ENCODE measurements around the gene HOXD4.

HOXD4 gene

DNA sequence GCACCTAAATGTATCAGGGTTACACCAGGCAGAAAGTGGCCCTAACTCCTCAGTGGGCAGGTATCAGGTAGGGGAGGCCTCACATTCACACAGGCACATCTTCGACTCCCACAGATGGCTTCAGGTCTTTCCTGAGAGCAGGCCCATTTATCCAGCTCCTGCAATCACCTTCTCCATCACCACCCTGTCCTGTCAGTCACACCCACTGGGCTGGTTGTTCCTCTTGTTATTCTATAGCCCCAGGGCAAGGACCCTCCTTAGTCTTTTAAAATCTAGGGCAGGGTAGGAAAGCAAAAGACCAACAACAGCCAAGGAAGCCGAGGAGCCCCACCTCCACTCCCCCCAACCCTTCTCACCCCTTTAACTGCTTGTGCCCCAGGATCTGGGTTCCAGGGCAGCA, 9.1 kb upstream of the HOXD4 start:
- no peak for DNase-seq

DNA sequence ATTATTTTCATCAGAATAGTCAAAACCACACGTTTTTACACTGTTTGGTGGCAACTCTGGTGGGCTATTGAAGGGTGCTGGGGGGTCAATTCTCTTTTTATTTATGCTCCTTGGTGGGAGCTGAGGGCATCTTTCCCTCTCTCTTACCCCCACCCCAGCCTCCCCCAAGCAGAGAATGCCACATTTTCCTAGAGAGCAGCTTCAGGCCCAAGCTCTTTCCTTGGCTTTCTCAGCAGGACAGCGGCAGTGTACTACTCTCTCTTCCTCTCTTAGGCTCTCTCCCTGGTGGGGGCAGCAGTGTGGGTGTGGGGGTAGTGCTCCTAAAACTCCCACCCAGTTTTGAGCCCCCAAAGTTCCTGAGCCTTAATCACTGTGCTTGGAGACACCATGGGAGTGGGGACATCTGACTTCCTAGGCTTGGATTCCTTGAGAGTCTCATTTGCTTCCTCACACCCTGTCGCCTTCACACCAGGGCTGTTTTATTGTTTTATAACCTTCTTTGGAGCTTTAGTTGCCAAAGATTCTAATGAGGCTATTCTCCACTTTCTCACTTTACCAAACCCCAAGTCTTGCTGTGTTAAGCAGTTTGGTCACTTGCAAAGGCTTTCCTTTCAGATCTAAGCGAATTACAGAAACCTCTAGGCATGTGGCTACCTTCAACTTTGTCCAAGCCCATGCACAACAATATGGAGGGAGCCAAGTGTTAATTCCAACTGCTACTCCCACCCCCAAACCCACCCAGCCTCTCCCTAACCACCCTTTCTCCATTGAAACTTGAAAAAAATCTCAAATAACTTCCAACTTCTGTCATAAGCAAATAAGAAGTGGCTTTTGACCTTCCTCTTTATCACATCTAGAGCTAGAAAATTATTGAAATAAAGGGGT, 6.0 kb upstream of the HOXD4 start:
- no peak for DNase-seq

DNA sequence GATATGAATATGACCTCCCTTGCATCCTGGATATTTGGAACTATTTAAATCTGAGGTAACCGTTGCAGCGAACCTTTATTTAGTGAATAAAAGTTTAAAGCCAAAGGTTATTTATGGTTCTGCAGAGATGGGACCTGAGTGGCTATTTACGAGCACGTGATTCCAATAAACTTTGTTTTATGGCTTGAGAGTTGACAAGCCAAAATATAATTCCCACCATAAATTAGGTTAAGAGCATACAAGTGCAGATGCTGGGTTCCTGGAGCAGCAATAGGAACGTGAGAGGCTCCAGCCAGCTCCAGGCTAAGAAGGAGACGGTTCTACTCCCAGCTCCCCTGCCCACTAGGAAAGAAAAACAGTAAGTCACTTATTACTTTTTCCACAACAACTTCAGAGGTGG, 5.2 kb upstream of the HOXD4 start:
- no peak for DNase-seq

DNA sequence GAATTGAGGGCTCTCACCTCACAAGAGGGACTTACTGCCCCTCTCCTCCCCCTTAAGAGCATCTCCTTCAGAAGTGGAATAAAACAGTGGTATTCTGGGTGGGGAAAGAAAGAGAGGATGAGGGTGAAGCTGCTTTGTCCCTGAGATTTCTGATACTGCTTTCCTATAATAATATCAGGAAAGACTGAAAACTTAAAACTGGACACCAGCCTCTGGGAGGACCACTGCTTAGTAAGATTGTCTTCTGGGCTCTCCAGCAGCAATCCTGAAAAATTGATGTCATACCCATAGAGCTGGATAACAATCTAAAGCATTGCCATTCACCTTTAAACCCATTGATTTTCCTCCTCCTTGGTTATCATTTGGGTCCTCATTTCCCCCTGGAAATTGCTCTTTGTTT, 4.7 kb upstream of the HOXD4 start:
- DNase-seq = no peak

DNA sequence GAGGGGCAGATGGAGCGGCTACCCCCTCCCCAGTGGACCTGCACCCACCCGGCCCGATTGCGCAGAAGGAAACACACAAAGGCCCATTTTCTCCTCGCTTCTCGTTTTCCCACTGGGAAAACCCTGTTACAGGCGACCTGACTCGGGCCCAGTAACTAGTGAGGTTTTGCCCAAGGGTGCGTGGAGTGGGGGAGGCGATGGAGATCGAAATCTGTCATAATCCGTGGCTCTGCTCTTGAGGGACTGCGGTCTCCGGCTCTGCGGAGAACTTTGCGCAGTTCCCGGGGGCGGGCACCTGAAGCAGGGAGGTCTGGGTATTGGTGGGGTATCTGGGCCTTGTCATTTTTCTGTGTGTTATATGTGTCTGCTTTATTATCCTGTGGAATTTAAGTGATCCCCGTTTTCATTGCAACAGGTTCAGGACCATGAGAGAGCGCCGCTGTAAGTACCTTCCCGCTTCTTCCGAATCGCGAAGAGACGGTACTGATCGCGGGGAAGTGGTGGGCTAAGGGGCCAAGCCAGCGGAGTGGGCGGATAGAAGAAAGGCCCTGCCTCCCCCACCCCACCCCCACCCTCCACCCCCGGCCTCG, 4.0 kb upstream of the HOXD4 start:
- no peak for DNase-seq

DNA sequence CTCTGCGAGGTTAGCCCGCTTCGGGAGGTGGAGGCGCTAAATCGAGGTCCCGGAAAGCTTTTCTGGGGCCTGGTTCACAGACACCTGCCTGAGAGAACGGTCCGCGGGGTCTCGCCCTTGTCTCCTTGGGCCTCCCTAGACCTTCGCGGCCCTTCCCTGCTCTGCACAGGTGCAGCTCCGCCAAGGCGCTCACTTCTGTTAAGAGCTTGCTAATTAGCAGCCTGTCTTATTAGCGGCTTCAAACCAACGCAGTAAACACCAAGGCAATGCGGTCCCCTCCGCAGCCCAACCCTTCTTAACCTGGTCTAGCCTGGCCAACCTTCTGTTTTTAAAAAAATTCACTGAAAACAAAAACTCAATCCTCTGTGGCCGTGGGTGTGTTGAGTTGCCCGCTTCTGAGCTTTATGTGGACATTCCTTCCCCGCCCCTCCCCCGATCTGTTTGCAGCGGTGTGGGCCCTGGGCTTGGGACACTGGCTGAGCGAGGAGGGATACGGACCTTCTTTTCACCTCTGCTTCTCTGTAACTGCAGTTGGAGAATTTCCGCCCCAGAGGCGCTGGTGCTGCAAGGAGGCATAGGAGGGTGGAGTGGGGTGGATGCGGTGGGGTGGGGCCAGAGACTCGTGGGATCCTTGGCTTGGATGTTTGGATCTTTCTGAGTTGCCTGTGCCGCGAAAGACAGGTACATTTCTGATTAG, 3.4 kb upstream of the HOXD4 start:
- peak; percentile 43 for DNase-seq

DNA sequence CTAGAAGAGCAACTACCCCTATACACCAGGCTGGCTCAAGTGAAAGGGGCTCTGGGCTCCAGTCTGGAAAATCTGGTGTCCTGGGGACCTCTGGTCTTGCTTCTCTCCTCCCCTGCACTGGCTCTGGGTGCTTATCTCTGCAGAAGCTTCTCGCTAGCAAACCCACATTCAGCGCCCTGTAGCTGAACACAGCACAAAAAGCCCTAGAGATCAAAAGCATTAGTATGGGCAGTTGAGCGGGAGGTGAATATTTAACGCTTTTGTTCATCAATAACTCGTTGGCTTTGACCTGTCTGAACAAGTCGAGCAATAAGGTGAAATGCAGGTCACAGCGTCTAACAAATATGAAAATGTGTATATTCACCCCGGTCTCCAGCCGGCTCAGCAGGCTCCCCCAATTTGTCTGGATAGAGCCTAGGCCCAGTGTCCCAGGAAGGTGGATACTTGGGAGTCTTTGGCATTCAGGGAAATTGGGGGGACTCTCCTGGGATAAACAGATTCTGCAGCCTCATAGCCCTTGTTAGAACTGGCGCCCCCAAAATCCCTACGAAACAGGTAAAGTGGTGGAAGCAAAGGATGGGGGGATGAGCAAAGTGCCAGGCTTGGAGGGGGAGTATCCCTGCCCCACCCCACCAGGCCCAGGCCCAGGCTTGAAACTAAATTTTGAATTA, 2.5 kb upstream of the HOXD4 start:
- peak; percentile 53 for DNase-seq

DNA sequence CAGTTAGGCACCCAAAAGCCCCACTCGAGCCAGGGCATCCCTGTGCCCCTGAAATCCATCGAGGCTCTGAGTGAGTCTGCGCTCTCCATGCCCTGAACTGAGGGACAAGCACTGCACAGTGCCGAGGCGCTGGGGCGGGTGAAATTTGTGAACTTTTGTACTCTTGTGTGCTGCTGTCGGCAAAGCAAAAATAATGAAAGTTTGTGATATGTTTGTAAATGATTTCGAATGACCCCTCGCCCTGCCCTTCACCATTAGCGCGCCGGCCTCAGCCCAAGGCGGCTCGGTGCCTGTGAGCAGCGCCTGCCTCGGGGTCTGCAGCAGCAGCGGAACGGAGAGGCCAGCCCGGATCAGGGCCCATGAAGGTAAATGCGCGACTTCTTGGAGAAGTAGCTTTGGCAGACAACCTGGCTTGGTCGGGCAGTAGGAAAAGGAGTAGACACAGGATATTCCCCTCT, 1.8 kb upstream of the HOXD4 start:
- peak; percentile 65 for DNase-seq

DNA sequence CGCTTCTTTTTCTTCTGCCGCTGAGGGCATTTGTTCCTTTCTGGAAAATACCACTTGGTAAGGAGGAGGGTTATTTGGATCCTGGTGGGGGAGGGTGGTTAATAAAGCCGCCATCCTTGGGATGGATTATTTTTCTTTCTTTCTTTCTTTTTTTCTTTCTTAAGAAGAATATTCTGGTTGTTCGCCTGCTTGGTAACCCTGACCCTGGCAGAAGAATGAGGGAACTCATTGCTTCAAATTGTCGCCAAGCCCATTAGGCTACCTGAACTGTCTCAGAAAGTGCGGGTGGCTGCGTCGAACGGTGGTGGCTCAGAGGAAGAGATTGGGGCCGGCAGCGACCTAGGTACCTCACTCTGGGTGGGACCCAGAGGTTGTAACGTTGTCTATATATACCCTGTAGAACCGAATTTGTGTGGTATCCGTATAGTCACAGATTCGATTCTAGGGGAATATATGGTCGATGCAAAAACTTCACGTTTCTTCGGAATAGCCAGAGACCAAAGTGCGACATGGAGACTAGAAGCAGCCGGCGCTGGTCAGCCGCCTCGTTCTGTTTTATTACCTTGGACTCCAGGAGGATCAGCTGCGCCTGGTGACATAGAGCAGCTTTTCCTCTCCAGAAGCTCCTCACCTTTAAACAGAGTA, 1.3 kb upstream of the HOXD4 start:
- peak; percentile 51 for DNase-seq

DNA sequence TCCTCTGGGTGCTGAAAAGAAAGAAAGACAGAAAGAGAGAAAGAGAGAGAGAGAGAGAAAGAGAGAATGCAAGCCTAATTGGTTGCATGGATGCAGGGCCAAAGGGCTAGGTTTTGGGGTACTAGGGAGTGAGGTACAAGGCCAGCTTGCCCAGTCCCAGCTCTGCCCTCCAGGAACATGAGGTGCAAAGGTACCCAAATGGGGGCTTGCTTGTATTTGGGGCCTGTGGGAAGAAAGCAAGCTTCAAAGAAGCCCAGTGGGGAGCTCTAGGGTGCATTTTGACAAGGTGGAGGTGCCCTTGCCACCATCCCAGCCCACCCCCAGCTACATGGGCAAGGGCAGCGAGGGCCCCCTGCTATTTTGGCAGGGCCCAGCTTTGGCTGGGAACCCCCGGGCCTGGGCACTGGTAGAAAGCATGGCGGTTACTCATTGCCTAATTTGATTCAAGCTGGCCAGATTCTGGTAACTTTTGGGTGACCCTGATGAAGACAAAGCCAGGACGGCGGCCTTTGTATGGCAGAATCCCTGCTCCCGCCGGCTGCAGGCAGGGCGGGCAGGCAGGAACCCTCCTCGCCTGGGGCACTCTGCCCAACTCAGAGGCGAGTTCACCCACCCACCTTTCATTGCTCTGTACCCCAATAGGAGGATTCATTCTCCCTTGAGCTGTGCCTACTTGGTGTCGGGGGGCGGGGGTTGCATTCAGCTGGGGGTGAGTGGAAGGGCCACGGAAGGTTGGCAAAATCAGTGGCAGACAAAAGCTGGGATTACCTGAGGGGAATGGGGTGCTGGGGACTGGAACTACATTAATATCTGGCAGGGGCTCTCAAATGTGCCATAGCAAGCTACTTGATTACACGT, 537 bp upstream of the HOXD4 start:
- DNase-seq = no peak

DNA sequence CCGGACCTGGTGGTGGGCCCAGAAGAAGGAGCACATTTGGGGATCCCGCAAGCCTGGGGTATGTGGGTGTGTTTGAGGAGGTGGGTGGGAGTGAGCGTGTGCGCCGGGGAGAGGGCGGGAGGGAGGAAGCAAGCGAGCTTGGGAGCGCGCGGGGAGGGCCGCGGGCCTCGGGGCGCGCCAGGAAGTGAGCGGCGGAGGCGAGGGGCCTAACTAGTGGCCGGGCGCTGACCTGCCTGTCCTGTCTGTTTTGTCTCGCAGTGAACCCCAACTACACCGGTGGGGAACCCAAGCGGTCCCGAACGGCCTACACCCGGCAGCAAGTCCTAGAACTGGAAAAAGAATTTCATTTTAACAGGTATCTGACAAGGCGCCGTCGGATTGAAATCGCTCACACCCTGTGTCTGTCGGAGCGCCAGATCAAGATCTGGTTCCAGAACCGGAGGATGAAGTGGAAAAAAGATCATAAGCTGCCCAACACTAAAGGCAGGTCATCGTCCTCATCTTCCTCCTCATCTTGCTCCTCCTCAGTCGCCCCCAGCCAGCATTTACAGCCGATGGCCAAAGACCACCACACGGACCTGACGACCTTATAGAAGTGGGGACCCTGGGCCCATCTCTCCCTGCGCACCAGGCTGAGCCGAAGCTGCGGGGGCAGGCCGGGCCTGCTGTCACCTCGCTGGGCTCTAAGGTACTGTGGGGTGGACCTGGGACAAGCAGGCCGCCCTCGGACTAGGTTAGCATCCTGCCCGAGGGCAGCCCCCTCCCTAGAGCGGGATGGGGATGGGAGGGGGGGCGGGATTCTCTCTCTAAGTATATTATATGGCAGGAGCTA, 1.2 kb downstream of the HOXD4 start:
- peak; percentile 33 for DNase-seq

DNA sequence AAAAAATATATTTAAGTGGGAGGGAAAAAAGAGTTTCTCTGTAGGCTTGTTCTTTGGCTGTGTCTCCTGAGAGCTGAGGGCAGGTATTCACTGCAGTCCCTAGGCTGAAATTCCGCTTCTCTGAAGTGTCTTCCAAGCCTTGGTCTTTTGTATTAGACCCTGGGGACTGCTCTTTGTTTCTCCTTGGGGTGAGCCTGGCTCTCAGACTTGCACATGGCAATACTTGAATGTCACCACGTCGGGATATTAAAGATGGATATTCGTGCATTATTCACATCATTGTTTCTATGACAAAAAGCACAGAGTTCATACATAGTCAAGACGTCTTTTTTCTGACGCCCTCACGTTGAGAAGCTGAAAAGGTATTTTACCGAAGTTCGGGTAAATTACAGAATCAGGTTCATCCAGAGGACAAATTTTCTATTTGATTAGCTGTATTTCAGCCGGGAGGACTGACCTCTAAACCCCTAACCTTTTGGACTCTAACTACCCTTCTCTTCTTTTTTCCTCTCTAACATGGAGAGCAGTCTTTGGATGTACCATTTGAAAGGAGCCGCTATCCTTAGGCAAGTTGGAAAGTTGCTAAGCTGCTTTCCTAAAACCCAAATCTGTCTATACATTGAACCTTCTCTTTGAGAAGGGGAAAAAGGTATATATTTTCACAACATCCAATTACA, 3.4 kb downstream of the HOXD4 start:
- no peak for DNase-seq

DNA sequence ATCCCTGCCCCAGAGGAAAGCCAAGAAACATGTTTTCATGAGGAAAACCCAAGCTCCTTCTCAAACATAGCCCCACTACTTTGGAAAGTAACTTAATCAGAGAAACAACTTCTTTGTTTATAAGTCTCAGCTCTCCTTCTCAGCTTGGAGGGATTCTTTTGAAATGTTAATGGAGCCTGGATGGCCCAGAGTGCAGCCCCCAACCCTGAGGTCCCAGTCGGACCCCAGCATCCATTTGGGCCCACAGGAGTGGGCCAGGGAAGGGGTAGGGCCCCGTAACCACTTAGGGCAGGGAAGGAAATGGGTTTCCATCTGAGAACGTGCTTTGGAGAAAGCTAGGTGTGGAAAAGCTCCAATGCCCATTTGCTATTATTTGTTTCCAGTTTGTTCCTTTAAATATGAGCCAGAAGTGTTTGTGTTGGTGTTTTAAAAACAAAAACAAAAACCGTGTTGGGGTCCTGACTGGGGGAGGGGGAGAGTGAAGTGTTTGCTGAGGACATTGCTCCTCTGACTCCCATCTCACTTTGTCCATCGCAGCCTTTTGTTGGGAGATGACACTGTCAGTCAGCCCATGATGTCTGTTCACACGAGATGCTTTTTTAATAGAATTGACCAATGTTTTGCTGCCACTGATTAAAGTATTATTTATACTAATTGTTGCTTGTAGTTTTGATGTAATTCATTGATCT, 4.2 kb downstream of the HOXD4 start:
- no peak for DNase-seq

DNA sequence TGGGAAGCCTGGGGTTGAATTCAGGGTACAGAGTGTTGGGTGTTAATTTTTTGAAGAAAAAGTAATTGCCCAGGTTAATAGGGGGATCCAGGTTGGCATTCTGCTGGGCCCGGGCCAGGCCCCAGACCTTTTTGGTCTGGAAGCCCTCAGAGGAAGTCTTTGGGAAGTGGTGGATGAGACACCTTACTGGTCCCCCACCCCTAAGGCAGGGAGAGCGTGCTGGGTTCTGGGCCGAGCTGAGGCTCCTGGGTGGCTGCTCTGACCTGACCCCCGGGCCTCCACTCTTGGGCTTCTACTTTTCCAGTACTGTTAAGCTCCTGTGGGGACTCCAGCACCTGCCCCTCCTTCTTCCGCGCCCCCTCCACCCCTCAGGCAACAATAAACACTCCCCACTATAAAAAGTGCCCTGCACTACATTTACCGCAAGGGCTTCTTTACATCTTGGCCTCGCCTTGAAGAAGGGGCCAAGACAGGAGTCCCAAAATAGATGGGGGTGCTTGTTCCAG, 5.0 kb downstream of the HOXD4 start:
- no peak for DNase-seq

DNA sequence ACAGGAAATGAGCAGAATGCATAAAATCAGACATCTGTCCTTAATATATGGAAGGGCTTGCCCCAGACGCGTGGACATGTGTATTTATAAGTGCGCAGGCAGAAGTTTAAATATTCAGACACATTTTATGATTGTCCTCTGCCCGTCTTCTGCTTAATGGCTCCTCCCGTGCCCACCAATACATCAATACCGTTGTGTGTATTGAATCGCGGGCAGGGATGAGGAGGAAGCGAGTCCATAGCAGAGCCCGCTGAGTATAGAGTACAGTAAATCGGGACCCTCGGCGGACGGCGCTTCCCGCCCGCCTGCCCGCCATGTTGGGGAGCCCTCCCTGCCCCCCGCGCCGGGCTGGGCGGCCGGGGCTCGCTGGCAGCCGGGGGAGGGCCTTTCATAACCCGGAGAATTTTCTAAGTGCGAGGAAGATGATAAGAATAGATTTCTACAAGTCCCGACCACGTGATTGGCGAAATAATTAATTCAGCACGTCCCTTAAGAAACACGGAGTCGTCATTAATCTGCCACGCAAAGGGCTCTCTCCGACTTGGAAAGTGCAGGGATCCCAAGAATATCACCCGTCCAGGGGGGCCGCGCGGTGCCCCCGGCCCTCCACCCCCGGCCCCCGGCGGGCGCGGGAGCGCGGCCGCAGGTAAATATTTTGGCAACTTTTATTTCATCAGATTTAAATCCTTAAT, 5.6 kb downstream of the HOXD4 start, which contains the start of gene HOXD3:
TSS of gene HOXD3 (plus strand) at position 501 of the 692 bp plus-strand sequence. CDS start 11,808 bp downstream, outside the sequence.
- DNase-seq = peak; percentile 65

DNA sequence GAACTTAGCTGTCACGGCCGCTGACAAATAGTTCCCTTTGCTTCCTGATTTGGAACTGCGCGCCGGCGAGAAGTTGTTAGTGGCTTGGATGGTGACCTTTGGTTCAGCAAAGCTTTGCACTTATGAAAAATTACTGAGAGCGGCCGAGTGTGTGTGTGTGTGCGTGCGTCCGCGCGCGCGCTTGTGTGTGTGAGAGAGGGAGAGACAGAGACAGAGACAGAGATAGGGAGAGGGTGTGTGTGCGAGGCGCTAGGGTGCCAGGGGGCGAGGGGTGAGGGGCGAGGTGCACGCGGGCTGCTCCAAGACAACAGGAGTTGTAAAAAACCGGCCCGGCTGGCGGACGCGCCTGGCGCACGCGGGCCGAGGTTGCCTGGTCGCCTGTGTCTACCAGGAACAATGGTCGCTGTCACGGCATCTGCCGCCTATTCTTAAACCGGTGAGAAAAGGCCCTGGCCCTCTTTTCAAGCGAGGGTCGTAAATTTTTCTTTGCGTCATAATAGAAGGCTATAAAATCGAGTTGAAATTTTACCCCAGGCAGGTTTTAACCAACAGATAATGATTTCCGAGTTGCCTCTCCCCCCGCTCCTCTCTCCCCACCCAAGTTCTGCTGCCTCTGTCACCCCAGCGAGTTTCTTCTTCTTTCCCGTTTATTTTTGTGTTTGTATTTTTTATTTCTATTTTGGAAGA, 6.3 kb downstream of the HOXD4 start:
- DNase-seq = peak; percentile 77

DNA sequence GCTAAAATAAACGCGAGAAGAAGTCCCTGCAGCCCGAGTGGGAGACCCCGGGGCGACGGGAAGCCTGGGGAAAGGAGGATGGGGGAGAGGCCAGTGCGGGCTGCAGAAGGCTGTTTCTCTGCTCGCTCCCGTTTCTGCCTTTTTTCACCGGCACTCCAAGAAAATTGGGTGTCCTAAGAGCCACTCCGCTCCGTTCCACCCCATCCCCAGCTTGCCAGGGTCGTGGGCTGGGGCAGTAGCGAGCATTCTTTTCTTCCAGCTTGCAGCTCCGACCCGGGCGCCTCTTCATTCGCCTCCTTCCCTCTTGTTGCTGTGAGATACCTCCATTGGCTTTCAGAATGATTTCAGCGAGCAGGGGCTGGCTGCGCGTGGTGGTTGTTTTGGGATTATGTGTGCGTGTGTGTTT, 6.8 kb downstream of the HOXD4 start:
- peak; percentile 77 for DNase-seq

Measured in retina (tissue), 1 donor.